ENCODE results near the gene HOXA13. TPM values are rescaled to one million over a fixed set of nuclear protein-coding genes. Genes with fewer than 3 reads are reported as not detected.

The HOXA13 gene
- total RNA-seq, 1 donor from 2014 or later: not detected

- intact Hi-C loops (cut with micrococcal nuclease): loop anchor here (1.0 kb wide), 2 partner anchors 366 to 711 kb away; no protein-coding TSS in a partner anchor
These were observed 10.7 kb upstream of the HOXA13 start for GRCh38 chr7:27210441-27211083.

DNA sequence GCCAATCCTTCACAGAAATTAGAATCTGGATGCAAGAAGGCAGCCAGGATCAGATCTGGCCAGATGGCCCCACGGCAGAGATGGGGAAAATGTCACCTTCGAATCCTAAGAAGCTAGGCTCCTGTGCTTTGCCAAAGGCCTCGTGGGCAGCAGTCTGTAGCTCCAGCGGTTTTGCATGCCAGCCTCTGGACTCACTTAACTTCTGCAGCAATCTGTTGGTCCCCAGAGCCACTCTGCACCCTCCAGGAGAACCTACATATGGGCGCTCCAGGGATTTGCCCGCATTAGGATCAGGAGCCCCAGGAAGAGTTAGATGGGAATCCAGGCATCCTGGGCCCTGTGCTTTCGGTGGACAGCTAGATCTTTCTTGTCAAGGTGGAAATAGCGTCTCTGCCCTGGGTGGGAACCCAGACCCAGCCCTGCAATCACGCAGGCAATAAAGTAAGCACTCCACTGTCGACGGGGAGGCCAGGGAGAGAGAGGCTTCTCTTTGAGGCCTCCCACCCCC is 10.1 kb upstream of the HOXA13 start:
- intact Hi-C loops (cut with micrococcal nuclease): loop anchor here (1.0 kb wide), 2 partner anchors 366 to 711 kb away; no protein-coding TSS in a partner anchor

DNA sequence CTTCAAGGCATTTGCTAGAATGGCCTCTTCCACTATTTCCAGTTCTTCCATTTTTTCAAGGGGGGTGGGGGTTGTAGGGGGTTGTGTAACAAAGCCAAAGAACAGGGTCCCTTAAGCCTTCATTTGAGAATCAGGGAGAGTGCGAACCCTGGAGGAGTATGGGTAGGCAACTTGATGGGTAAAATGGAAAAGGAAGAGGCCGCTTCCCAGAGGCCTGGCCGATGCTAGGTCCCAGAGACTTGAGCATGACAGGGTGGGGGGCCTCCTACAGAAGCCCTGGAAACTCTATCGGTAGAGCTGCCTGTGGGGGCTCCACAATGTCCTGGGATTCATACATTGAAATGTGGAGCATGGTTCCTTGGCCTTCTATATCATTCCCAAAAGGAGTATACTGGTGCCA is 9.1 kb upstream of the HOXA13 start:
- intact Hi-C loops (cut with micrococcal nuclease): no loop called here

GRCh38 chr7:27207348-27207985 is 7.6 kb upstream of the HOXA13 start:
- intact Hi-C loops (cut with micrococcal nuclease): no loop called here

- intact Hi-C loops (cut with micrococcal nuclease): loop anchor here (2.0 kb wide), 1 partner anchor 21 kb away; the partner anchor contains the start of gene HOXA11
These were observed 5.7 kb upstream of the HOXA13 start for GRCh38 chr7:27205325-27206280.

- intact Hi-C loops (cut with micrococcal nuclease): loop anchor here (2.0 kb wide), 1 partner anchor 20 kb away; the partner anchor contains the start of gene HOXA11
These were observed 5.0 kb upstream of the HOXA13 start for GRCh38 chr7:27204851-27205322.

DNA sequence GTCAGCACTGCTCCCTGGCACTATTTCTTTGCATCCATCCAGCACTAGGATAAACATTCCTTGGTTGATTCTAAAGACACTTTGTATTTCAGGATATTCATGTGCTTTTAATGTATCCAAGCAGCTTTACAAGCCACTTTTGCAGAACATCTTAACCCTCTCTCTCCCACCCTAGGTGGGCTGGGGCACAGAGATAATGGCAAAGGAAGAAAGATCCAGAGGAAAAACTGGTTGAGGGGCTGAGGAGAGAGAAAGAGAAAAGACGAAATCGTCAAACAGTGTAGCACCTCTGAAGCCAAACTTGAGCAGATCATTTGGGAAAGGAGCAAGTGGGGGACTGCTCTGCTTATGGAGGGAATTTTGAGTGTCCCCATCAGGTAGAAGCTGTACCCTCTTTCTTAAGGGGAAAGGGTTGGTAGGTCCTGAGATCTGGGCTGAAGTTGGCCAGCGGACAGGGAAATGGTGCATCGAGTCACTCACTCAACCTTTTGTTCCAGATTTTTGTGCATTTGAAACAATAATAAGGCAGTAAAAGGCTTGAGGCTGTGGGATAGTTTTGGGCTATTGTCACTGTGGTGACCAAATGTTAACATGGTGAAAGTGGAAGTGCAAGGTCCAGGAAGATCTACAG is 4.2 kb upstream of the HOXA13 start:
- intact Hi-C loops (cut with micrococcal nuclease): loop anchor here (2.0 kb wide), 1 partner anchor 19 kb away; the partner anchor contains the start of gene HOXA11

GRCh38 chr7:27203365-27203953 is 3.6 kb upstream of the HOXA13 start:
- intact Hi-C loops (cut with micrococcal nuclease): no loop called here

- intact Hi-C loops (cut with micrococcal nuclease): no loop called here
These were observed 2.9 kb upstream of the HOXA13 start for GRCh38 chr7:27202862-27203134.

DNA sequence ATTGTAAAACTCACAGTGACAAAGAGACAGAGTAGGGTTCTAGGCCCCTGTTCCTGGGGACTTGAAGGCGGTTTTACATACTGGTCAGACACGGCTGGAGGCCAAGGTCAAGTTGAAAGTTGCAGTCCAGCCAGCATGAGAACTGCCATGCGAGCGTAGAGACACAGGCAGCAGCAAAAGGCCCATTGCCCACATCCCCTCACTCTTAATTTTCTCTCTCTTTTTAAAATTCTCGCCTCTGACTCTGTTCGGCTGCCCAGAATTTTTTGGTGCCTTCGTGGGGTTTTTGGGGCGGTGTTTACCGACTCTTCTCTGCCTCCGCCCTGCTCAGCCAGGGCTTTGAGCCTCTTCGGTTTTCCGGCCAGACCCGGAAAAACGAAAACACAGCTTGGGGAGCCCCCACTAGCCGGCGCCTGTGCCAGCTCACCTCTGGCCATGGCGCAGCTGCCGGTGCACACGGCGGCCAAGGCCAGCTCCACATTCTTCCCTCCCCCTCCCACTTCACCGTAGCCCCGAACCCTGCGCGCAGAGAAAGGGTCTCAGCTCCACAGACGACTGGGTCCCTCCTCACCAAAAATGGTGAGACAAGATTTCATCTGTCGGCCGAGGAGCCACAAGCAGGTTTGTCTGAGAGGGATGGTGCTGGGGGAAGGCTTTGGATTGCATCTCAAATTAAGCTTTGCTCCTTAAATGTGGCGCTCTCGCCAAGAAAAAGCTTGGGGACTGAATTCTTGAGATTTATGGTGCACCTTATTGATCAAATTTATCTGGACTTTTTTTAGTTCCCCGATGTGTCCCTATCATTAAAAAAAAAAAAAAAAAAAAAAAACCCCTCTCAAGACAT is 2.3 kb upstream of the HOXA13 start:
- intact Hi-C loops (cut with micrococcal nuclease): no loop called here

- intact Hi-C loops (cut with micrococcal nuclease): no loop called here
These were observed 1.7 kb upstream of the HOXA13 start for GRCh38 chr7:27201580-27202017.

- intact Hi-C loops (cut with micrococcal nuclease): no loop called here
These were observed 1.1 kb upstream of the HOXA13 start for GRCh38 chr7:27200761-27201579.

DNA sequence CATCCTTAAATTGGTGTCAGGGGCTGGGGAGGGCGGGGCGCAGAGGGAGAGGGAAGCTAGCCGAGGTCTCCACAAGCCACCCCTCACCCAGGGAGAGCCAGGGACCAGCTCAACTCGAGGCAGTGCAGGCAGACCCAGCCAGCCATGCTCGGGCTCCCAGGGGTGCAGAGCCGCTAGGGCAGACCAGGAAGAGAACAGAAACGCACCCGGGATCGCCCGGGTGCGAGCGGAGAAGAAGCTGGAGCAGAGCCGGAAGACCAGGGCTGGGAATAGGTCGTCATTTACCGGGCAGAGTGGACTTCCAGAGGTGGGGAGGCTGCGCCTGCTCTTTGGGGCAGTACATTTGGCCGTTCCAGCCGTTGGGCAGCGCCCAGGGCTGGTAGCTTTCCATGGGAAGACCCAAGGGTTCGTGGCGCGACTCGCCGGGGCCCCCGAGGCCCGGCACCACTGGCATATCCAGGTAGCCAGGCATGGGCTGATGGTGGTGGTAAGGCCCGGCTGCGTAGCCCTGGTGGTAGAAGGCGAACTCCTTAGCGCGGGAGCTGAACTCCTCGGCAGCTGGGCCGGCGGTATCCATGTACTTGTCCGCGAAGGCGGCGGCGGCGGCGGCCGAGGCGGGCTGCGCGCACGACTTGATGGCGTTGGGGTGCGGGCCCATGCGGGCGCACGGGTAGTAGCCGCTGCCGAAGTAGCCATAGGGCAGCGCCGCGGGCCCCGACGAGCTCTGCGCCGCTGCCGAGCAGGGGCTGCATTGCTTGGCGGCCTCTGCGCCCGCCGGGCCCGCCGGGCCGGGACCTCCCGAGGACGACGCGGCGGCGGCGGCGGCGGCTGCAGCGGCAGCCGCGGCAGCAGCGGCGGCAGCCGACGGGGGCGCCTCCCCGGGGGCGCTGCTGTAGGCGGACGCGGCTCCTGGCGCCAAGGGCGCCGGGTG is 755 bp downstream of the HOXA13 start:
- intact Hi-C loops (cut with micrococcal nuclease): loop anchor here (5.0 kb wide), 4 partner anchors 43 to 898 kb away; partner anchors contain the start of gene EVX1

- intact Hi-C loops (cut with micrococcal nuclease): loop anchor here (5.0 kb wide), 4 partner anchors 44 to 899 kb away; partner anchors contain the start of gene EVX1
These were observed 1.6 kb downstream of the HOXA13 start for GRCh38 chr7:27198138-27198841.

DNA sequence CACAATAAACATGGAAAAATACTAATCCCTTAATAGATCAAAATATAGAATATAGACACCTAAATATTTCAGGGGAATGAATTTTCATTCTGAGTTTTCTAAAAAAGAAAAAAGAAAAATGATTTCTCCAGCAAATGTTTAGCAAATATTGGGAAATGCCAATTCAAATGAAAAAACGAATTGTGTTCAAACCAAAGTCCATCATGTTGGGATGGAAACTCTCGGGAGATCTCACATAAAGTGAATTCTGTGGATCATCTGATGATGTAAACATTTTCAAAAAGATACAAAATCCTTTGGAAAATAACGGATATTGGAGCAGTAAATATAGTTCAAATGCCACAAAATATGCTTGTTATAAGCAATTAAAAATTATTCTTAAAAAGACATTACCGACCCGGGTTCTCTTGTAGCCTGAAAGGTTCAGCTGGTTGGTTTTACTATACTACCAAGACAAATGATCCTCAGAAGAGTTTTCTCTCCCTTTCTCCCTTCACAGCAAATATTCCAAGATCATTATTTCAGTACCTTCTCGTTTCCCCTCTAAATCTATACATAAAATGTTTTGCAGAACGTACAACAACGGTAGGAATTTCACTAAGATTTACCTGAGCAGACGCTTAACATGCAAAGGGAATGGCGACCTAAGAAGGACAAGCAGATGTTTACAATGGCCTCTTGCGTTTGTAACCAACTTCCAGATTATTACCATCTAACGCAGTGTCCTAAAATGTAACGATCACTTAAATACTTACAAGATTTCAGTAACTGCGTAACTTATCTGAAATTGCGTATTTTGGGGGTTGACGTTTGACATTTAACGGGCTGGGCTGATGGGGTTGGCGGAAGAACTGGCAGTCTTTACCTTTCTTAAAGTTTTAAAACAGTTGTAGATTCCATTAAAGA is 2.5 kb downstream of the HOXA13 start:
- intact Hi-C loops (cut with micrococcal nuclease): loop anchor here (2.0 to 5.0 kb wide), 5 partner anchors 33 to 900 kb away; partner anchors contain the start of genes EVX1 and HOXA9

Data from T-helper 2 cell treated with Interferon-gamma antibody and Interleukin-4, amounts not matched to agents 100 ng/mL and 5 ng/mL, for 36 hours (primary cell).